Measurements from ENCODE around the gene WBP2NL.

WBP2NL gene

GRCh38 chr22:42056757-42057511 lies 58.3 kb downstream of the WBP2NL start:
- Histone ChIP-seq H3K27me3 (ENCODE audit: control insufficient read depth, insufficient read depth, low read length) (no peaks in the 10 kb centered on the region), H3K9me3 (ENCODE audit: control insufficient read depth, low read length) (no peaks in the 10 kb centered on the region), H3K36me3 (ENCODE audit: control insufficient read depth, insufficient read depth, low read length) (peaks cover 13% of the 10 kb centered on the region), H3K9ac (ENCODE audit: low read length) (no peak overlapping the region), H3K4me3 (ENCODE audit: low read length) (no peak overlapping the region), H3K4me1 (ENCODE audit: control insufficient read depth, insufficient read depth, low read length) (no peaks in the 10 kb centered on the region)

GRCh38 chr22:42060489-42060888 lies 61.9 kb downstream of the WBP2NL start:
- no peak overlapping the region for H3K9ac ChIP-seq (ENCODE audit: low read length)
- no peaks in the 10 kb centered on the region for H3K27me3 ChIP-seq (ENCODE audit: control insufficient read depth, insufficient read depth, low read length)
- no peaks in the 10 kb centered on the region for H3K4me1 ChIP-seq (ENCODE audit: control insufficient read depth, insufficient read depth, low read length)
- H3K36me3 ChIP-seq (ENCODE audit: control insufficient read depth, insufficient read depth, low read length): peaks cover 13% of the 10 kb centered on the region
- H3K9me3 ChIP-seq (ENCODE audit: control insufficient read depth, low read length): no peaks in the 10 kb centered on the region
- H3K4me3 ChIP-seq (ENCODE audit: low read length): no peak overlapping the region

- peaks cover 13% of the 10 kb centered on the region for H3K36me3 ChIP-seq (ENCODE audit: control insufficient read depth, insufficient read depth, low read length)
- H3K9me3 ChIP-seq (ENCODE audit: control insufficient read depth, low read length): no peaks in the 10 kb centered on the region
- H3K4me1 ChIP-seq (ENCODE audit: control insufficient read depth, insufficient read depth, low read length): no peaks in the 10 kb centered on the region
- no peaks in the 10 kb centered on the region for H3K27me3 ChIP-seq (ENCODE audit: control insufficient read depth, insufficient read depth, low read length)
- H3K4me3 ChIP-seq (ENCODE audit: low read length): no peak overlapping the region
- no peak overlapping the region for H3K9ac ChIP-seq (ENCODE audit: low read length)
Measured at GRCh38 chr22:42061041-42061440, 62.5 kb downstream of the WBP2NL start.

- no peaks in the 10 kb centered on the region for H3K9me3 ChIP-seq (ENCODE audit: control insufficient read depth, low read length)
- H3K9ac ChIP-seq (ENCODE audit: low read length): no peak overlapping the region
- H3K36me3 ChIP-seq (ENCODE audit: control insufficient read depth, insufficient read depth, low read length): peaks cover 13% of the 10 kb centered on the region
- H3K4me1 ChIP-seq (ENCODE audit: control insufficient read depth, insufficient read depth, low read length): no peaks in the 10 kb centered on the region
- no peaks in the 10 kb centered on the region for H3K27me3 ChIP-seq (ENCODE audit: control insufficient read depth, insufficient read depth, low read length)
- H3K4me3 ChIP-seq (ENCODE audit: low read length): no peak overlapping the region
Measured at GRCh38 chr22:42062506-42063170, 64.0 kb downstream of the WBP2NL start.

GRCh38 chr22:42064629-42065028 lies 66.0 kb downstream of the WBP2NL start:
- H3K9ac ChIP-seq (ENCODE audit: low read length): no peak overlapping the region
- H3K27me3 ChIP-seq (ENCODE audit: control insufficient read depth, insufficient read depth, low read length): no peaks in the 10 kb centered on the region
- H3K9me3 ChIP-seq (ENCODE audit: control insufficient read depth, low read length): no peaks in the 10 kb centered on the region
- H3K4me3 ChIP-seq (ENCODE audit: low read length): no peak overlapping the region
- peaks cover 12% of the 10 kb centered on the region for H3K36me3 ChIP-seq (ENCODE audit: control insufficient read depth, insufficient read depth, low read length)
- H3K4me1 ChIP-seq (ENCODE audit: control insufficient read depth, insufficient read depth, low read length): peaks cover 2% of the 10 kb centered on the region

DNA sequence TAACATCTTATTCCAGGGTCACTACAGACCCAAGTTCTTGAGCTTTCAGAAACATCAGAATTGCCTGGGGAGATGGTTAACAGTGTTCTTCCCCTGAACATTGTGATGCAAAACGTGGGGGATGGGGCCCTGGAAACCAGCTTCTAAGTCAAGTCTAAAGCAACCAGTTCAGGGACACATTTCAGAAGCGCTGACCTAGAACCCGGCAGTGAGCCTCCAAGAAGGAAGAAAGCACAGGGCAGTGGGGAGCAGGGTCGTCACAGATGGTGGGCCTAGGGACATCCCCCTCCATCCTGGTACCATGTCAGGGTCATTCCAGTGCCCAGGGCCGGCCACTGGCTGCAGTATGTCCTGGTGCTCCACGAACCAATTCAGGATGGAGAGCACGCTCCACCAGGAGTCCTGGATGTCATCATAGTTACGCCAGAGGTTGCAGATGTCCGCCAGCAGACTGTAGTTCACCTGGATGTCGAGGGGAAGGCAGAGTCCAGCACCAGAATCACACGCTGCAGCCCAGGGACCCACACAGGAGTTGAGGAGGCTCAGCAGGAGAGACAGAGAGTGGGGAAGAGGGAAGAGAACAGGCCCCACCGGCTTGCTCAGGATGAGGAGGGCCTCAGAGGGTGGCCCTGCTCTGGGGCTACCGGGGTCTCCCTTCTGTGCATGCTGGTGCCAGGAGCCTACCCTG lies 67.0 kb downstream of the WBP2NL start:
- no peak overlapping the region for H3K9ac ChIP-seq (ENCODE audit: low read length)
- peaks cover 3% of the 10 kb centered on the region for H3K36me3 ChIP-seq (ENCODE audit: control insufficient read depth, insufficient read depth, low read length)
- no peaks in the 10 kb centered on the region for H3K27me3 ChIP-seq (ENCODE audit: control insufficient read depth, insufficient read depth, low read length)
- peaks cover 8% of the 10 kb centered on the region for H3K4me1 ChIP-seq (ENCODE audit: control insufficient read depth, insufficient read depth, low read length)
- no peak overlapping the region for H3K4me3 ChIP-seq (ENCODE audit: low read length)
- no peaks in the 10 kb centered on the region for H3K9me3 ChIP-seq (ENCODE audit: control insufficient read depth, low read length)

DNA sequence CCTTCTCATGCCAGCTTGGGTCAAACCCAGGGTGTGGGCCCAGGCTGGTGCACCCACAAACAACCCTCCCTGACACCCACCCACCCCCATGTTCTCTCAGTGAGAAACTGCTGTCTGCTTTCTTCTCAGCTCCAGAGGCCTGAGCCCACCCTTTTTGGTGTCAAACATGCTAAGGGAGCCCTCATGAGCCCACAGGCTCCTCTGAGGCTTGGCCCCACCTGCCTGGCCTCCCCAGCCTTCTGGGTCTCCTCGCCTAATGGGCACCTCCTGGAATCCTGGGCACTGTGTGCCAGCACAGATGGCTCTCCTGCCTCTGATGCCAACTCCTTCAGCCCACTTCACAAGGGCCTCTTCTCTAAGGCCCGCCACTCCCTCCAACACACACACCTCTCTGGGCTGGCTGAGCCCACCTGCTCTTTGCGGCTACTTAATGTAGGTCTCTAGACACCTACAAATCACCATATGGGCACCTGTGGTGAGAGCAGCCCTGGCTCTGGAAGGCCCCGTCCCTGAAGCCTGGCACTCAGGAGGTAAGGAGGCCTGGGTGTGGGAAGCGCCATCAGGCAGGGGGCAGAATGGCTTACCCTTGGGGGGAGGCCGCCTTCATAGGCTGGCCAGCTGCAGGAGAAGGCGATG lies 67.7 kb downstream of the WBP2NL start:
- Histone ChIP-seq H3K9ac (ENCODE audit: low read length) (no peak overlapping the region), H3K9me3 (ENCODE audit: control insufficient read depth, low read length) (no peaks in the 10 kb centered on the region), H3K36me3 (ENCODE audit: control insufficient read depth, insufficient read depth, low read length) (no peaks in the 10 kb centered on the region), H3K4me1 (ENCODE audit: control insufficient read depth, insufficient read depth, low read length) (peaks cover 10% of the 10 kb centered on the region), H3K27me3 (ENCODE audit: control insufficient read depth, insufficient read depth, low read length) (no peaks in the 10 kb centered on the region), H3K4me3 (ENCODE audit: low read length) (no peak overlapping the region)

- H3K36me3 ChIP-seq (ENCODE audit: control insufficient read depth, insufficient read depth, low read length): no peaks in the 10 kb centered on the region
- no peaks in the 10 kb centered on the region for H3K9me3 ChIP-seq (ENCODE audit: control insufficient read depth, low read length)
- no peaks in the 10 kb centered on the region for H3K27me3 ChIP-seq (ENCODE audit: control insufficient read depth, insufficient read depth, low read length)
- peaks cover 14% of the 10 kb centered on the region for H3K4me1 ChIP-seq (ENCODE audit: control insufficient read depth, insufficient read depth, low read length)
- H3K9ac ChIP-seq (ENCODE audit: low read length): no peak overlapping the region
- no peak overlapping the region for H3K4me3 ChIP-seq (ENCODE audit: low read length)
Measured at GRCh38 chr22:42066937-42067336, 68.3 kb downstream of the WBP2NL start.

DNA sequence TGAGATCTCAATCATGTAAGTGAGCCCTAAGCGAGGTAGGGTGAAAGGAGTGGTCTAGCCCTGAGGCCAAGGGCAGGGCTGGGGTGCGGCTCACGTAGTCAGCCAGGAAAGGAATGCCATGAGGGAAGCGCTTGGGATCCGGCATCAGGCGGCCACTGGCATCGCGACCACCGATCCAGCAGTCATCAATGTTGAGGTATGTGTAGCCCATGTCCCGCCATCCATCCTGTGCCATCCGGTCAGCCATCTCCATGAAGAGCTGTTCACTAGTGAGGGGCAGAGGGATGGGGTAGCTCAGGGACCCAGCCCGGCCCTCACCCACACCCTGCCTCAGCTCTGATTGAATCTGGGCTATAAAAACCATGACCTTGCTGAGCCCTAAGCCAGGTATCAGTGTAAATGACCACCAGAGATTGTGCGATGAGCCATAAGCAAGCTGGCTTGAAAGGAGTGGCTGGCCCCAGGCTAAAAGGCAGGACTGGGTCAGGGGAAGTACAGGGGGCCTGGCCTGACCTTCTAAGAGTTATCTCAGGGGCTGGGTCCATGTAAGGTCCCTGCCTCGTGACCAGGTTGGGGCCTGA lies 69.2 kb downstream of the WBP2NL start:
- Histone ChIP-seq H3K9ac (ENCODE audit: low read length) (no peak overlapping the region), H3K27me3 (ENCODE audit: control insufficient read depth, insufficient read depth, low read length) (no peaks in the 10 kb centered on the region), H3K4me1 (ENCODE audit: control insufficient read depth, insufficient read depth, low read length) (peaks cover 14% of the 10 kb centered on the region), H3K9me3 (ENCODE audit: control insufficient read depth, low read length) (no peaks in the 10 kb centered on the region), H3K4me3 (ENCODE audit: low read length) (no peak overlapping the region), H3K36me3 (ENCODE audit: control insufficient read depth, insufficient read depth, low read length) (no peaks in the 10 kb centered on the region)

- Histone ChIP-seq H3K9ac (ENCODE audit: low read length) (no peak overlapping the region), H3K9me3 (ENCODE audit: control insufficient read depth, low read length) (no peaks in the 10 kb centered on the region), H3K36me3 (ENCODE audit: control insufficient read depth, insufficient read depth, low read length) (no peaks in the 10 kb centered on the region), H3K4me3 (ENCODE audit: low read length) (no peak overlapping the region), H3K4me1 (ENCODE audit: control insufficient read depth, insufficient read depth, low read length) (peaks cover 14% of the 10 kb centered on the region), H3K27me3 (ENCODE audit: control insufficient read depth, insufficient read depth, low read length) (no peaks in the 10 kb centered on the region)
Measured at GRCh38 chr22:42068291-42068690, 69.7 kb downstream of the WBP2NL start.

DNA sequence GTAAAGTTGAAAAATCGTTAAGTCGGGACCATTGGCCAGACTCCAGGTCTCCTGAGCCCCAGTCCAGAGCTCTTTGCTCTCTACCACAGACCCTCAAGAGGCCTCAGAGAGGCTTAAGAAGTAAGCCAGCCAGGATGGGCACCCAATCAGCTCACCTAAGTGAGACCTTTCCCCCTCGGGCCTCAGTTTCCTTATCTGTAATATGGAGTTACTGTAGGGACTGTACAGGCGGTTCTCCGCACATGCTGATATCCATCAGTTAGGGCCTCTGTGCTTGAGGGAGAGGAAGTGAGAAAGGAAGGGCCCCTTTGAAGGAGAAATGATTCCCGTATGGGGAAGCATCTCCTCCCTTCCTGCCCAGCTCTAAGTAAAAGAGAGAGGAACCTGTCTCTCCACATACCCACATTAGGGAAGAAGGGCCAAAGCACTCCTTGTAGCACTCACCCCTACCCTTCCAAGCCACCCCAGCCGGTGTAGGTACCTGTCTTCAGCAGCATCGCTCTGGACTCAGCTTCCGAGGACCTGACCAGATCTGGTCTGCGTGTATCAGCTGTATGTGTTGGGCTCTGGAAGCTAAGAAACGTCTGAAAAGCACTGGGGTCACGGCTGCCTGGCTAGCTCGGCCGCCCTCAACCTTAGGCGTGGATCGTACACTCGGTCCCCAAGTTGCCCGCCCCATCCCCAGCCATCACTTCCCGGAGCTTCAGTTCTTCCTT lies 71.4 kb downstream of the WBP2NL start:
- peak overlapping the region; percentile 72 for H3K9ac ChIP-seq (ENCODE audit: low read length)
- H3K36me3 ChIP-seq (ENCODE audit: control insufficient read depth, insufficient read depth, low read length): no peaks in the 10 kb centered on the region
- H3K4me1 ChIP-seq (ENCODE audit: control insufficient read depth, insufficient read depth, low read length): peaks cover 25% of the 10 kb centered on the region
- H3K9me3 ChIP-seq (ENCODE audit: control insufficient read depth, low read length): no peaks in the 10 kb centered on the region
- H3K4me3 ChIP-seq (ENCODE audit: low read length): peak overlapping the region; percentile 48
- no peaks in the 10 kb centered on the region for H3K27me3 ChIP-seq (ENCODE audit: control insufficient read depth, insufficient read depth, low read length)
